Astrocyte (in vitro differentiated cells and primary cell): ENCODE measurements around the gene GNA15. TPM values are rescaled to one million over a fixed set of nuclear protein-coding genes. Genes with fewer than 3 reads are reported as not detected.

Experiments
- DNase-seq: peaks from one replicate; pipeline ENCODE4 v3.0.0-alpha.2; 2010; ENCODE audit warnings: low read depth
- FAIRE-seq: peaks from 2 replicates; lab custom pipeline; 2011; peaks lifted over from hg19 to GRCh38; lab: Jason Lieb, UNC
- H2AFZ ChIP-seq: 2 replicates; pipeline ENCODE4 v1.6.0; 2012; ENCODE audit warnings: low read depth, low read length, inconsistent platforms
- H3K27ac ChIP-seq: 2 replicates; pipeline ENCODE4 v1.5.1; 2011; ENCODE audit warnings: low read depth, low read length, inconsistent platforms
- H3K27me3 ChIP-seq: 2 replicates; pipeline ENCODE4 v1.6.0; 2011; ENCODE audit warnings: low read length, inconsistent platforms; ENCODE audit not compliant: insufficient read depth
- H3K36me3 ChIP-seq: 2 replicates; pipeline ENCODE4 v1.5.1; 2011; ENCODE audit warnings: low read length, inconsistent platforms; ENCODE audit not compliant: insufficient read depth
- H3K4me1 ChIP-seq: 2 replicates; pipeline ENCODE4 v1.5.1; 2011; ENCODE audit warnings: low read length, inconsistent platforms; ENCODE audit not compliant: insufficient read depth
- H3K4me2 ChIP-seq: 2 replicates; pipeline ENCODE4 v1.6.0; 2012; ENCODE audit warnings: low read length, inconsistent platforms
- H3K4me3 ChIP-seq: 2 replicates; pipeline ENCODE4 v1.5.1; 2011; ENCODE audit warnings: low read depth, mild to moderate bottlenecking, low read length, inconsistent platforms; ENCODE audit not compliant: insufficient read depth
- H3K79me2 ChIP-seq: 2 replicates; pipeline ENCODE4 v1.6.0; 2012; ENCODE audit warnings: mild to moderate bottlenecking, low read length, inconsistent platforms; ENCODE audit not compliant: insufficient read depth
- H3K9ac ChIP-seq: 2 replicates; pipeline ENCODE4 v1.6.0; 2012; ENCODE audit warnings: mild to moderate bottlenecking, low read length, inconsistent platforms
- H3K9me3 ChIP-seq: 2 replicates; pipeline ENCODE4 v1.5.1; 2012; ENCODE audit warnings: low read depth, mild to moderate bottlenecking, low read length, inconsistent platforms; ENCODE audit not compliant: insufficient read depth
- H4K20me1 ChIP-seq: 2 replicates; pipeline ENCODE4 v1.6.0; 2012; ENCODE audit warnings: low read length, inconsistent platforms; ENCODE audit not compliant: insufficient read depth
- H3K27ac Mint-ChIP-seq: one replicate; pipeline ENCODE4 v1.8.0; 2021; ENCODE audit warnings: mild to moderate bottlenecking, mixed read lengths; ENCODE audit not compliant: unreplicated experiment
- H3K27me3 Mint-ChIP-seq: one replicate; pipeline ENCODE4 v1.8.0; 2021; ENCODE audit warnings: low read depth, mixed read lengths; ENCODE audit not compliant: unreplicated experiment
- H3K36me3 Mint-ChIP-seq: one replicate; pipeline ENCODE4 v1.8.0; 2021; ENCODE audit warnings: low read depth, mixed read lengths; ENCODE audit not compliant: unreplicated experiment
- H3K4me1 Mint-ChIP-seq: one replicate; pipeline ENCODE4 v1.8.0; 2021; ENCODE audit warnings: low read depth, mixed read lengths; ENCODE audit not compliant: unreplicated experiment
- H3K4me3 Mint-ChIP-seq: one replicate; pipeline ENCODE4 v1.8.0; 2021; ENCODE audit warnings: mild to moderate bottlenecking, moderate library complexity, mixed read lengths; ENCODE audit not compliant: unreplicated experiment
- H3K9me3 Mint-ChIP-seq: one replicate; pipeline ENCODE4 v1.8.0; 2021; ENCODE audit warnings: mild to moderate bottlenecking, mixed read lengths; ENCODE audit not compliant: unreplicated experiment
- EZH2 ChIP-seq: IDR thresholded peaks from 2 replicates; pipeline ENCODE4 v1.6.1; 2012; ENCODE audit warnings: mild to moderate bottlenecking, low read length, inconsistent platforms; ENCODE audit not compliant: insufficient read depth
- total RNA-seq: library from RNA; stranded (reverse); gene quantifications from 2 replicates; pipeline ENCODE4 v1.2.1, GENCODE V29; 2021
- TF ChIP-seq, protein P1 (sequence below): IDR thresholded peaks from 2 replicates; pipeline ENCODE4 v1.5.1; 2011; ENCODE audit warnings: low read depth, mild to moderate bottlenecking, inconsistent platforms, low read length, moderate library complexity; ENCODE audit not compliant: insufficient read depth

The GNA15 gene
- total RNA-seq, 1 donor from 2014 or later, result not detected

DNA sequence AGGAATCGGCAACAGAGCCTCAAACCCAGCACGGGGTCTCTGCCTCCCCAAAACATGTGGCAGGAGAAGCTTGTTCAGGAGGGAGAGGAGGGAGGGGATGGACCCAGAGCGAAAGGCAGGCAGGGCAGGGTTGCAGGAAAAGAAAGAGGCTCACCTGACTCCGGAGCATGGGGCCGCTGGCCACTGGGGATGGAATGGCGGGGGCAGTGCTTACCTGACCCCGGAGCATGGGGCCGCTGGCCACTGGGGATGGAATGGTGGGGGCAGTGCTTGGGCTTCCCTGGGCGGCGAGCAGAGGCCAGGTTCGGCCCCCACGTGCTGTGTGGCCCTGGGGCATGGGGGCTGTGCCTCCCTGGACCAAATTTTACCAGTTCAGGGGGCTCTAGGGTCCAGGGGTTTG lies 75.4 kb downstream of the GNA15 start:
- Histone ChIP-seq H2AFZ (no peak overlapping the region), H3K4me1 (no peaks in the 10 kb centered on the region), H3K36me3 (no peaks in the 10 kb centered on the region), H3K4me3 (no peak overlapping the region), H3K9me3 (no peaks in the 10 kb centered on the region), H3K79me2 (no peaks in the 10 kb centered on the region), H3K27me3 (no peaks in the 10 kb centered on the region), H3K27ac (no peak overlapping the region), H3K4me2 (no peak overlapping the region), H4K20me1 (no peaks in the 10 kb centered on the region), H3K9ac (no peak overlapping the region)
- no peak overlapping the region for H3K27ac Mint-ChIP-seq
- TF ChIP-seq EZH2, result no peak
- TF ChIP-seq, protein P1, sequence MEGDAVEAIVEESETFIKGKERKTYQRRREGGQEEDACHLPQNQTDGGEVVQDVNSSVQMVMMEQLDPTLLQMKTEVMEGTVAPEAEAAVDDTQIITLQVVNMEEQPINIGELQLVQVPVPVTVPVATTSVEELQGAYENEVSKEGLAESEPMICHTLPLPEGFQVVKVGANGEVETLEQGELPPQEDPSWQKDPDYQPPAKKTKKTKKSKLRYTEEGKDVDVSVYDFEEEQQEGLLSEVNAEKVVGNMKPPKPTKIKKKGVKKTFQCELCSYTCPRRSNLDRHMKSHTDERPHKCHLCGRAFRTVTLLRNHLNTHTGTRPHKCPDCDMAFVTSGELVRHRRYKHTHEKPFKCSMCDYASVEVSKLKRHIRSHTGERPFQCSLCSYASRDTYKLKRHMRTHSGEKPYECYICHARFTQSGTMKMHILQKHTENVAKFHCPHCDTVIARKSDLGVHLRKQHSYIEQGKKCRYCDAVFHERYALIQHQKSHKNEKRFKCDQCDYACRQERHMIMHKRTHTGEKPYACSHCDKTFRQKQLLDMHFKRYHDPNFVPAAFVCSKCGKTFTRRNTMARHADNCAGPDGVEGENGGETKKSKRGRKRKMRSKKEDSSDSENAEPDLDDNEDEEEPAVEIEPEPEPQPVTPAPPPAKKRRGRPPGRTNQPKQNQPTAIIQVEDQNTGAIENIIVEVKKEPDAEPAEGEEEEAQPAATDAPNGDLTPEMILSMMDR, result no peak
- no peaks in the 10 kb centered on the region for H3K4me1 Mint-ChIP-seq
- no peak overlapping the region for H3K4me3 Mint-ChIP-seq
- H3K36me3 Mint-ChIP-seq, result peaks cover 9% of the 10 kb centered on the region
- FAIRE-seq, result no peak
- peaks cover 2% of the 10 kb centered on the region for H3K27me3 Mint-ChIP-seq
- DNase-seq, result no peak
- H3K9me3 Mint-ChIP-seq, result no peaks in the 10 kb centered on the region

DNA sequence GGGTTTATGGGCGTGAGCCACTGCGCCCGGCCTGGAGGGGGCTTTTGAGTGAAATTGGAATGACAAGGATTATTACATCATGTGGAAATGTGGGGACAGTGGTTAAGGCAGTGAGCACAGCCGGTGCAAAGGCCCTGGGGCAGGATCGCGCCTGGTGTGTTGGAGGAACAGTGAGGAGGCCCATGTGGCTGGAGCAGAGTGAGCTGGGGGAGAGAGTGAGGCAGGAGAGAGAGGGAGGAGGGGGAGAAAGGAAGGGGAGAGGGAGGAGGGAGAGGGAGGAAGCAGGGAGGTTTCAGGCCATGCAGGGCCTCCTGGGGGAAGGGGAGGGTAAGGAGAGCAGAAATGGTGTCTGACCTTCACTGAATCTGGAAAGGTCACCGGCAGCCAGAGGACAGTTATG lies 77.3 kb downstream of the GNA15 start:
- Mint-ChIP-seq H3K36me3 (peaks cover 13% of the 10 kb centered on the region), H3K4me1 (no peaks in the 10 kb centered on the region), H3K27ac (no peak overlapping the region), H3K4me3 (no peak overlapping the region), H3K9me3 (no peaks in the 10 kb centered on the region), H3K27me3 (peaks cover 2% of the 10 kb centered on the region)
- Histone ChIP-seq H3K4me1 (no peaks in the 10 kb centered on the region), H3K9ac (no peak overlapping the region), H3K27me3 (no peaks in the 10 kb centered on the region), H3K27ac (no peak overlapping the region), H2AFZ (no peak overlapping the region), H3K9me3 (no peaks in the 10 kb centered on the region), H3K4me2 (no peak overlapping the region), H3K4me3 (no peak overlapping the region), H3K36me3 (no peaks in the 10 kb centered on the region), H3K79me2 (no peaks in the 10 kb centered on the region), H4K20me1 (no peaks in the 10 kb centered on the region)
- TF ChIP-seq, protein P1, result no peak
- TF ChIP-seq EZH2, result no peak
- no peak for FAIRE-seq
- DNase-seq, result no peak

Other genes with a start within 250 kb of the GNA15 start
- not detected in 2 replicates for gene ZNF57, start 235.1 kb upstream of the GNA15 start, total RNA-seq
- gene ZNF77, start 191.1 kb upstream of the GNA15 start, total RNA-seq, result 1.4 and 1.5 TPM in 2 replicates
- gene TLE6, start 158.5 kb upstream of the GNA15 start, total RNA-seq, result 0.11 TPM in 1 of 2 replicates, not detected in the other
- 0.48 and 0.79 TPM in 2 replicates for gene TLE2, start 106.8 kb upstream of the GNA15 start, total RNA-seq
- gene TLE5, start 73.5 kb upstream of the GNA15 start, total RNA-seq, result 200 and 210 TPM in 2 replicates
- 39.9 and 41.0 TPM in 2 replicates for gene GNA11, start 41.7 kb upstream of the GNA15 start, total RNA-seq
- not detected in 2 replicates for gene S1PR4, start 42.7 kb downstream of the GNA15 start, total RNA-seq
- gene NCLN, start 49.9 kb downstream of the GNA15 start, total RNA-seq, result 95.8 and 97.3 TPM in 2 replicates
- 1.2 and 1.4 TPM in 2 replicates for gene CELF5, start 88.6 kb downstream of the GNA15 start, total RNA-seq
- 38.3 and 49.8 TPM in 2 replicates for gene NFIC, start 230.6 kb downstream of the GNA15 start, total RNA-seq